GM19023 (cell line): ENCODE results near the gene CRYZ.
"Not testable (repeated sequence)": the region's sequence is repeated elsewhere in the genome, so short reads cannot be mapped to it uniquely, and the experiment has no call there.

ENCODE experiments used
- ATAC-seq: cut with Tn5 transposase; IDR thresholded peaks from one replicate; pipeline ENCODE4 v1.9.1; 2021; ENCODE audit warnings: mild to moderate bottlenecking, moderate library complexity; ENCODE audit not compliant: unreplicated experiment

The CRYZ gene

GRCh38 chr1:74681851-74682250 lies 51.0 kb downstream of the CRYZ start:
- no peak for ATAC-seq

GRCh38 chr1:74681449-74681848 lies 51.4 kb downstream of the CRYZ start:
- peak; percentile 77 for ATAC-seq

GRCh38 chr1:74681001-74681400 lies 51.8 kb downstream of the CRYZ start:
- ATAC-seq, result peak; percentile 51

GRCh38 chr1:74679811-74680210 lies 53.0 kb downstream of the CRYZ start:
- no peak for ATAC-seq

- ATAC-seq, result no peak
Measured at GRCh38 chr1:74677926-74678325, 54.9 kb downstream of the CRYZ start.

GRCh38 chr1:74674278-74675048 lies 58.4 kb downstream of the CRYZ start:
- ATAC-seq, result peak; percentile 39

GRCh38 chr1:74673351-74674111 lies 59.3 kb downstream of the CRYZ start, which contains the start of gene ERICH3:
Gene ERICH3 (minus strand): TSS chr1:74673792. CDS start chr1:74673519, 273 bp downstream.
- peak; percentile 47 for ATAC-seq

- ATAC-seq, result not testable (repeated sequence)
Measured at GRCh38 chr1:74670866-74671265, 62.0 kb downstream of the CRYZ start.
